Right lobe of liver (tissue), 6 donors: ENCODE data around the gene ATP8B3. TPM values are rescaled to one million over a fixed set of nuclear protein-coding genes. Genes with fewer than 3 reads are reported as not detected.

Source experiments
- ATAC-seq, 4 donors: fragments of 200-7000 bp; cut with Tn5 transposase; one replicate each; pipeline ENCODE4 v1.9.1; 2020; ENCODE audit warnings: mild to moderate bottlenecking in 4 of 4, moderate library complexity in 4 of 4
- DNase-seq, 3 donors: peaks; one replicate each; pipeline ENCODE4 v3.0.0-alpha.2; 2020
- H3K27ac ChIP-seq, 3 donors: fragments of 200-600 bp; one replicate each; pipeline ENCODE4 v1.8.0; 2022
- H3K27me3 ChIP-seq, 2 donors: fragments of 200-600 bp; one replicate each; pipeline ENCODE4 v1.8.0; 2022
- H3K36me3 ChIP-seq, 4 donors: fragments of 200-600 bp; sonication (generic) in 1 of 4; one replicate each; pipeline versions ENCODE4 v1.5.1 to v1.8.0; 2017 to 2022; ENCODE audit warnings: control low read depth in 1 of 4
- H3K4me1 ChIP-seq, 4 donors: fragments of 200-600 bp; sonication (generic) in 1 of 4; one replicate each; pipeline versions ENCODE4 v1.5.1 to v1.8.0; 2017 to 2022; ENCODE audit warnings: control low read depth in 1 of 4
- H3K4me3 ChIP-seq, 3 donors: fragments of 200-600 bp; one replicate each; pipeline ENCODE4 v1.8.0; 2022
- H3K9me3 ChIP-seq, 4 donors: fragments of 200-600 bp; sonication (generic) in 1 of 4; one replicate each; pipeline versions ENCODE4 v1.5.1 to v1.8.0; 2017 to 2022; ENCODE audit warnings: control low read depth in 1 of 4
- POLR2A ChIP-seq: fragments of 450-650 bp; IDR thresholded peaks from one replicate; pipeline ENCODE4 v1.6.1; 2017; ENCODE audit warnings: antibody characterized with exemption, mild to moderate bottlenecking
- WGBS: methylation state at CpG from one replicate; pipeline ENCODE4 v1.1.6; 2018; ENCODE audit warnings: low coverage, low lambda C conversion rate; ENCODE audit not compliant: insufficient coverage; ENCODE audit errors: missing lambda C conversion rate; 5-methylcytosine and 5-hydroxymethylcytosine counted together
- intact Hi-C, 2 donors: fragments of 100-400 bp; cut with DNase I; formaldehyde crosslinking; loops; one replicate each; pipeline versions ENCODE4 v1.11.2 to v1.14.1; 2022
- total RNA-seq, 6 experiments: library from RNA; depleted of rRNA in 2 of 6; stranded (reverse); fragments of >200 nt in 2 of 6; fragmentation: NEBNext Ultra II Directional in 3 of 6; extraction: Animal tissue kit (Norgen Biotek cat#: 25700) in 3 of 6; gene quantifications; one replicate each; pipeline versions ENCODE4 v1.1.0 to v1.2.4, GENCODE V29; 2016 to 2023
- TF ChIP-seq, protein P1 (sequence below), 4 donors: fragments of 200-600 bp in 3 of 4; fragments of 450-650 bp in 1 of 4; IDR thresholded peaks; one replicate each; pipeline versions ENCODE4 v1.5.1 to v1.8.0; 2016 to 2022; ENCODE audit warnings: antibody characterized with exemption in 4 of 4, mild to moderate bottlenecking in 2 of 4
- donor health status: DM: no; HTN: yes; CAD: no.
- donor health status: DM: no; HTN: no; CAD: no.
- donor health status: DM: no; HTN: no; CAD: no.
- donor health status: DM: no; HTN: yes; CAD: no.
- donor health status: DM: no; HTN: yes; CAD: no.

Gene ATP8B3
- total RNA-seq, 6 experiments from 2014 or later = 0.86 to 5.7 (median 3.1) TPM

DNA sequence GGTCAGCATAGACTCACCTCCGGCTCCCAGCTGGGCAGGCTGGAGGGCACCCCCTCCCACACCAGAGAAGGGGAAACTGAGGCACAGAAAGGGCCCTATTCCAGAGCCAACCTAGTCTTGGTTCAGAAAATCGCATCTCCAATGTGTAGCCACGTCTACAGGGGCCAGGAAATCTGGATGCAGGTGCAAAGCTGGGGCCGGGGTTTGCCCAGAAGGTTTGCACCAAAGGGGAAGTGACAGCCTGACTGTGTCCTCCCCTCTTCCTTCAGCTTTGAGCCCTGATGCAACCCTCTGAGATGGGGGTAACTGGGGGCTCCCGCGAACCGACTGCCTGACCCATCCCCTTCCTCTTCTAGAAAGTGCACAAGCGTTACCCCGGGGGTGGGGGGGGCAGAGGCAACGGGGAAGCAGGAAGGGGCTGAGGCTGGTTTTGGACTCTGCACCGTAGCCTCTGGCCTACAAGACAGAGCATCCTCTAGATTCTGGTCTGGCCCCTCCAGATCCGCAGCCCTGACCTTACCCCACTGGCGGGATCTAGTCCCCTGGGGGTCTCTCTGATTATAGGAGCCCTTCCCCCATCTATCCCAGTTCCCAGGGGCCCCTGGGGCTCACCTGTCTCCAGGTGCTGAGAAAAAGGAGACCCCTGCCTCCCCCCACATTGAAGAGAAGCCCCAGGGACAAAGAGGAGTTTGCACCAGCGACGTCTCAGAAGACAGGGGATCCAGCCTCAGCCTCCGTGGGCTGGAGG is 59.9 kb downstream of the ATP8B3 start:
- intact Hi-C loops = no loop called here
- H3K27ac ChIP-seq = no peak overlapping the region
- TF ChIP-seq, protein P1, sequence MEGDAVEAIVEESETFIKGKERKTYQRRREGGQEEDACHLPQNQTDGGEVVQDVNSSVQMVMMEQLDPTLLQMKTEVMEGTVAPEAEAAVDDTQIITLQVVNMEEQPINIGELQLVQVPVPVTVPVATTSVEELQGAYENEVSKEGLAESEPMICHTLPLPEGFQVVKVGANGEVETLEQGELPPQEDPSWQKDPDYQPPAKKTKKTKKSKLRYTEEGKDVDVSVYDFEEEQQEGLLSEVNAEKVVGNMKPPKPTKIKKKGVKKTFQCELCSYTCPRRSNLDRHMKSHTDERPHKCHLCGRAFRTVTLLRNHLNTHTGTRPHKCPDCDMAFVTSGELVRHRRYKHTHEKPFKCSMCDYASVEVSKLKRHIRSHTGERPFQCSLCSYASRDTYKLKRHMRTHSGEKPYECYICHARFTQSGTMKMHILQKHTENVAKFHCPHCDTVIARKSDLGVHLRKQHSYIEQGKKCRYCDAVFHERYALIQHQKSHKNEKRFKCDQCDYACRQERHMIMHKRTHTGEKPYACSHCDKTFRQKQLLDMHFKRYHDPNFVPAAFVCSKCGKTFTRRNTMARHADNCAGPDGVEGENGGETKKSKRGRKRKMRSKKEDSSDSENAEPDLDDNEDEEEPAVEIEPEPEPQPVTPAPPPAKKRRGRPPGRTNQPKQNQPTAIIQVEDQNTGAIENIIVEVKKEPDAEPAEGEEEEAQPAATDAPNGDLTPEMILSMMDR (IDR thresholded peaks at IDR 0.05) = no peak
- TF ChIP-seq POLR2A = no peak
- ATAC-seq = no peak
- no peaks in the 10 kb centered on the region for H3K9me3 ChIP-seq
- DNase-seq = no peak
- peaks cover 5 to 66% of the 10 kb centered on the region in 2 donors for H3K27me3 ChIP-seq
- whole genome bisulfite sequencing = 3% methylated on average over 13 of the region's 16 CpGs
- H3K4me3 ChIP-seq = no peak overlapping the region
- no peaks in the 10 kb centered on the region for H3K36me3 ChIP-seq
- H3K4me1 ChIP-seq = peaks cover 0 to 14% (median 0%) of the 10 kb centered on the region in 4 donors

DNA sequence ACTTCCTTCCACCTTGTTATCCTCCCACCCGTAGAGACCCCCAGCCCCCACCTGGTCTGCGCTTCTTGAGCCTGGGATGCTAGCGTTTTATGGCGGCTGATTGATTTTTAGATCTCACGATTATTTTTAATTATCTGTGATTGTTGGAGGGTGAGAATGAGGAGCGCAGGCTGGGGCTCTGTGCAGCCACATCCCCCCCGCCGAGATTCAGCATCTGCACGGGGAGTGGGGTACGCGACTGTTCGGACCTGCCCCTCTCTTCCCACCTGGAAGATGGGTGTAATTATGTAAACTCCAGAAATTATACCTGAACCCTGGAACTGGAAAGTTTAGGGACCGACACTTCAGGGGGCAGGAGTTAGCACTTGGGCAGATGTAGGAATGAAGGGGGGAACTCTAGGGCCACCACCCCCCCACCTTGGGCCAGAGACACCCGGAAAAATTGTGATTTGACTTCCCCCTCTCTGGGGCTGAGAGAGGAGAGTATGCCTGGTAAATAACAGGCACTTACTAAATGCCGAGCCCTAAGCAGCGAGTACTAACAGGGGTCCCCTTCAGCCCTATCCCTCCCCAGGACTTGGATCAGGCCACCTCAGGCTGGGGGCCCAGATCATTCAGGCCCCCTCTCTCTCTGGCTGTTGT is 60.6 kb downstream of the ATP8B3 start:
- peaks cover 0 to 14% (median 0%) of the 10 kb centered on the region in 4 donors for H3K4me1 ChIP-seq
- intact Hi-C loops = no loop called here
- H3K36me3 ChIP-seq = no peaks in the 10 kb centered on the region
- WGBS = 4% methylated on average over 14 of the region's 16 CpGs
- ATAC-seq = no peak
- H3K4me3 ChIP-seq = no peak overlapping the region
- no peak for DNase-seq
- no peak overlapping the region for H3K27ac ChIP-seq
- TF ChIP-seq POLR2A = no peak
- TF ChIP-seq, protein P1 (IDR thresholded peaks at IDR 0.05) = no peak
- H3K9me3 ChIP-seq = no peaks in the 10 kb centered on the region
- H3K27me3 ChIP-seq = peaks cover 10 to 69% of the 10 kb centered on the region in 2 donors

DNA sequence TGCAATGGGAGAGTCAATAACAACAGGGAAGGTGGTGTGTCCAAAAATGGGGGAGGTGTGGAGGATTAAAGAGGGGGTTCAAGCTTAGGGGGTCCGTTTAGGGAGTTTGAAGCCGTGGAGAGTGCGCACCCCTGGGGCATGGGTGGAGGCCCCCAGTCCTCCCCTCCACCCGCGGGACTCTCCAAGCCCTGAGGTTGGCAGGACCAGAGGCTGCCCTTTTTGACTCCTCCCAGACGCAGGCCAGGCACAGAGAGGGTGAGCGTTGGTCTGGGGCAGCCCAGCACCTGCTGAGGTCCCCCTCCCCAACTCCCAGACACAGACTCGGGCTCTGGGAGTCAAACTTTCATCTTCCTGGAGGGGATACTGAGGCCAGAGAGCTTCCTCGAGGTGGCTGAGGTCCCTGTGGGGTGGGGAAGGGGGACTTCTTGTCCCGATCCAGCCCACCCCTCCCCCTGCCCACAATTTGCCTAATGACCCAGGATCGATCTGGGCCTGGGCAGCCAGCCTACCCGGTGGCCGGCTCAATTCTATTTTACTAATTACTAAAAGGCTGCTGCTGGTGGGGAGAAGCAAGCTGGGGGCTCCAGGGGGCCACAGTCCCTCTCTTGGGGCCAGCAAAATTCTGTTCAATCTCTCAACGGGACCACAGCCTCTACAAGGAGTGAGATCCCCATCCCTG is 61.6 kb downstream of the ATP8B3 start:
- DNase-seq (no peak), ATAC-seq (no peak)
- H3K4me1 ChIP-seq = peaks cover 0 to 14% (median 0%) of the 10 kb centered on the region in 4 donors
- WGBS = 0% methylated on average over 7 of the region's 14 CpGs
- H3K36me3 ChIP-seq = no peaks in the 10 kb centered on the region
- intact Hi-C loops = no loop called here
- TF ChIP-seq POLR2A = no peak
- no peak overlapping the region for H3K4me3 ChIP-seq
- no peaks in the 10 kb centered on the region for H3K9me3 ChIP-seq
- peaks cover 4 to 60% of the 10 kb centered on the region in 2 donors for H3K27me3 ChIP-seq
- no peak overlapping the region for H3K27ac ChIP-seq

DNA sequence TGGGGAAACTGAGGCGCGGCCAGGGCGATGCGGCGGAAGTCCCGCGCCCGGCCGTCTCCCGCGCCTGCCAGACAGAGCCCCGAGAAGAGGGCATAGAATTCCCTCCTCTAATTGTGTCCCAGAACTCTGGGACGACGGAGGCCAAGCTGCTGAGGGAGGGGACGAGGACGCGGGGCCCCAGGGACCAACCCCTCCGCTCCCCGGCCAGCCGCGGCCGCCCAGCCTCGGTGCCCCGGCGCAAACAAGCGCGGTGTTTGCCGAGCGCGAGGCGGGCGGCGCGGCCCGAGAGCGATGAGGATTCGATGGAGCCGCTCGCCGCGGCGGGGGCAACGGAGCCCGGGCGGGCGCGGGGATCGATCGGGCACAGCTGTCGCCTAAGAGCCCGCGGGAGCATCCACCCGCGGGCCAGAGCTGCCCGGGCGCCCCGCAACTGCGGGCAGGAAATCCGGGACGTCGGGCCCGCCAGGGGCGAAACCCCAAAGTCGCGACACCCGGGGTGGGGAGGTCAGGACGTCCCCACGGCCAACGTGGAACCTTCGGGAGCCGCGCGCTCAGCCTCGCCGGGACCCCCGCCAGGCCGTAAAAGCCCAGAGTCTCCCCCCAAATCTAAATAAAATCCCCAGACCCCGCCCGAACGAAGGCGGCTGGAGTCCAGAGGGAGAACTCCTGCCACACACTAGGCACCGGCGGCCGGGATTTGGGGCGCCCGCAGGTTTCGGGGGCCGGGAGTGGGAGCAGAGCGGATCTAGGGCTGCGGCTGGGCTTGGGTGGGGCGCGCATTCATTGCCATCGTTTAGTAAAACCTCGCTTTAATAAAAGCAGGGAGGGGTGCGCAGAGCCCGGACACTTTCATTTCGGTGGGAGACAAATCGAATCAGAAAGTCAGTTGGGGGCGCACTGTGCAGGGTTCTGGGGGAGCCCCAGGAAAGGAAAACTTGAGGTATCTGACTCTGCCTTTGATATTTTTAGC is 62.4 kb downstream of the ATP8B3 start:
- Histone ChIP-seq H3K27ac (no peak overlapping the region), H3K4me1 (peaks cover 0 to 7% (median 0%) of the 10 kb centered on the region in 4 donors), H3K27me3 (peaks cover 4 to 60% of the 10 kb centered on the region in 2 donors), H3K36me3 (no peaks in the 10 kb centered on the region), H3K9me3 (no peaks in the 10 kb centered on the region), H3K4me3 (no peak overlapping the region)
- intact Hi-C loops = no loop called here
- DNase-seq = peak in 1 of 3 donors; percentile 45
- ATAC-seq = no peak
- TF ChIP-seq, protein P1 (IDR thresholded peaks at IDR 0.05) = no peak
- no peak for TF ChIP-seq POLR2A
- 2% methylated on average over 14 of the region's 99 CpGs for WGBS
